GM12878 (cell line): ENCODE results near the gene IFNGR2. TPM values are rescaled to one million over a fixed set of nuclear protein-coding genes. Genes with fewer than 3 reads are reported as not detected.

ENCODE experiments used
- ATAC-seq: fragments of 200-7000 bp; cut with Tn5 transposase; 3 replicates; pipeline ENCODE4 v1.9.1; 2020; ENCODE audit warnings: mild to moderate bottlenecking, moderate library complexity
- BruUV-seq: library from RNA; stranded (reverse); fragments of 400-500 nt; replicated peaks from 2 replicates; lab custom pipeline; 2021; lab: Mats Ljungman, UMichigan
- CTCF ChIA-PET: fragments of 300-600 bp; sonication (Branson Sonifier 250); formaldehyde crosslinking; extraction: SDS; loops from one replicate; lab custom pipeline; 2021; ENCODE audit warnings: inconsistent platforms; lab: Yijun Ruan, JAX
- POLR2A ChIA-PET: fragments of 350-600 bp; formaldehyde crosslinking; extraction: SDS; loops from one replicate; lab custom pipeline; 2021; ENCODE audit warnings: inconsistent platforms; lab: Charles Lee
- RAD21 ChIA-PET: fragments of 300-600 bp; sonication (Branson Sonifier 250); formaldehyde crosslinking; loops from one replicate; lab custom pipeline; 2023; ENCODE audit warnings: antibody characterized with exemption; ENCODE audit not compliant: unreplicated experiment; lab: Charles Lee
- SMC1A ChIA-PET: fragments of 300-600 bp; sonication (Branson Sonifier 250); formaldehyde crosslinking; loops from one replicate; lab custom pipeline; 2023; ENCODE audit not compliant: unreplicated experiment, uncharacterized antibody; lab: Charles Lee
- DNase-seq: peaks from one replicate; pipeline ENCODE4 v3.0.0-alpha.2; 2011; ENCODE audit warnings: low read depth, low spot score
- FAIRE-seq: peaks from 3 replicates; lab custom pipeline; 2011; peaks lifted over from hg19 to GRCh38; lab: Jason Lieb, UNC
- H2AFZ ChIP-seq: 2 replicates; pipeline ENCODE4 v1.6.0; 2011; ENCODE audit warnings: low read depth, low read length, control low read depth; ENCODE audit not compliant: control insufficient read depth
- H3K27ac ChIP-seq: 2 replicates; pipeline ENCODE4 v1.5.1; 2011; ENCODE audit warnings: control low read depth; ENCODE audit not compliant: control insufficient read depth, insufficient read depth
- H3K27me3 ChIP-seq, 2 experiments: replicated peaks in 1 of 2; 2 replicates each; pipeline versions ENCODE4 v1.6.0 to v1.6.1; 2011; ENCODE audit warnings: low read length in 1 of 2; ENCODE audit not compliant: control insufficient read depth in 2 of 2, insufficient read depth in 2 of 2
- H3K36me3 ChIP-seq, 2 experiments: 2 replicates each; pipeline ENCODE4 v1.5.1; 2011; ENCODE audit warnings: low read length in 1 of 2; ENCODE audit not compliant: control insufficient read depth in 2 of 2, insufficient read depth in 2 of 2
- H3K4me1 ChIP-seq: 2 replicates; pipeline ENCODE4 v1.6.1; 2011; ENCODE audit warnings: mild to moderate bottlenecking, low read length, moderate library complexity, mixed read lengths; ENCODE audit not compliant: control insufficient read depth, insufficient read depth
- H3K4me2 ChIP-seq: 2 replicates; pipeline ENCODE4 v1.6.0; 2011; ENCODE audit warnings: control low read depth; ENCODE audit not compliant: control insufficient read depth, insufficient read depth
- H3K4me3 ChIP-seq: fragments of 200-600 bp; sonication (generic); 2 replicates; pipeline ENCODE4 v1.5.1; 2016
- H3K79me2 ChIP-seq: 2 replicates; pipeline ENCODE4 v1.6.0; 2011; ENCODE audit warnings: low read length; ENCODE audit not compliant: control insufficient read depth, insufficient read depth
- H3K9ac ChIP-seq: 2 replicates; pipeline ENCODE4 v1.8.0; 2011; ENCODE audit warnings: low read length, control low read depth, mixed read lengths; ENCODE audit not compliant: control insufficient read depth, insufficient read depth
- H3K9me3 ChIP-seq: replicated peaks from 3 replicates; pipeline ENCODE4 v1.5.1; 2011; ENCODE audit warnings: mild to moderate bottlenecking, low read length; ENCODE audit not compliant: control insufficient read depth, insufficient read depth
- H4K20me1 ChIP-seq: 2 replicates; pipeline ENCODE4 v1.6.0; 2011; ENCODE audit not compliant: control insufficient read depth, insufficient read depth
- CBFB ChIP-seq: IDR thresholded peaks from 2 replicates; pipeline ENCODE4 v1.6.1; 2016; ENCODE audit warnings: antibody characterized with exemption, low read depth
- E2F8 ChIP-seq: fragments of 450-650 bp; IDR thresholded peaks from 2 replicates; pipeline ENCODE4 v1.6.1; 2018; ENCODE audit warnings: mild to moderate bottlenecking, low read depth, moderate library complexity; ENCODE audit not compliant: partially characterized antibody
- ESRRA ChIP-seq: IDR thresholded peaks from 2 replicates; pipeline ENCODE4 v1.6.1; 2012; ENCODE audit warnings: mild to moderate bottlenecking, low read length, improper control_type of control experiment
- JUNB ChIP-seq: IDR thresholded peaks from 2 replicates; pipeline ENCODE4 v1.6.1; 2016; ENCODE audit warnings: antibody characterized with exemption, mild to moderate bottlenecking
- MYB ChIP-seq: fragments of 150-350 bp; IDR thresholded peaks from 2 replicates; pipeline ENCODE4 v1.6.1; 2014; ENCODE audit warnings: mild to moderate bottlenecking, low read depth, low read length, borderline replicate concordance
- NR2F1 ChIP-seq: fragments of 450-650 bp; conservative IDR thresholded peaks from 2 replicates; pipeline ENCODE4 v1.6.1; 2017; ENCODE audit warnings: mild to moderate bottlenecking
- RBBP5 ChIP-seq: fragments of 200-600 bp; sonication (generic); conservative IDR thresholded peaks from 2 replicates; pipeline ENCODE4 v1.6.1; 2016
- YBX1 ChIP-seq: fragments of 450-650 bp; IDR thresholded peaks from 2 replicates; pipeline ENCODE4 v1.6.1; 2016; ENCODE audit warnings: antibody characterized with exemption
- ZBTB11 ChIP-seq: fragments of 450-650 bp; formaldehyde crosslinking; IDR thresholded peaks from 2 replicates; pipeline ENCODE4 v1.5.0; 2022; ENCODE audit warnings: mild to moderate bottlenecking, missing genetic modification characterization
- ZBTB4 ChIP-seq: fragments of 450-650 bp; formaldehyde crosslinking; IDR thresholded peaks from 2 replicates; pipeline ENCODE4 v1.4.0; 2022; ENCODE audit warnings: mild to moderate bottlenecking, moderate library complexity
- WGBS: methylation state at CpG from one replicate; pipeline ENCODE4 v1.1.6; 2016; ENCODE audit warnings: low lambda C conversion rate; ENCODE audit not compliant: insufficient replicate concordance, insufficient coverage; ENCODE audit errors: missing lambda C conversion rate; 5-methylcytosine and 5-hydroxymethylcytosine counted together
- in situ Hi-C: fragments of 300-500 bp; cut with MboI; formaldehyde crosslinking; loops from 9 replicates; pipeline ENCODE4 v1.14.3; 2018; ENCODE audit warnings: mixed read lengths
- intact Hi-C: fragments of 100-400 bp; cut with micrococcal nuclease; formaldehyde crosslinking; loops from one replicate; pipeline ENCODE4 v1.14.2; 2022; ENCODE audit not compliant: unreplicated experiment
- polyA plus RNA-seq, 11 experiments: library from polyadenylated mRNA; depleted of rRNA in 4 of 11; unstranded in 6 of 11; stranded (reverse) in 5 of 11; fragments of >200 nt; fragmentation: Nextera tagmentation in 4 of 11; fragmentation: Illumina TruSeq in 1 of 11; extraction: Ambion mirVana in 4 of 11; extraction: Trizol in 1 of 11; gene quantifications; 1 replicate in 1 of 11; 2 replicates in 10 of 11; pipeline versions ENCODE4 v1.2.1 to v1.2.3, GENCODE V29; 2011 to 2016; ENCODE audit warnings: inconsistent platforms in 2 of 11, missing spikeins in 2 of 11, low read depth in 1 of 11
- total RNA-seq, 4 experiments: library from RNA; depleted of rRNA in 3 of 4; stranded (reverse); fragments of >200 nt in 3 of 4; fragmentation: Illumina TruSeq in 1 of 4; extraction: Trizol in 1 of 4; gene quantifications; 2 replicates each; pipeline versions ENCODE4 v1.2.1 to v1.2.3, GENCODE V29; 2013 to 2021
- TF ChIP-seq, protein P1 (sequence below): IDR thresholded peaks from 2 replicates; pipeline ENCODE4 v1.6.1; 2012; ENCODE audit warnings: low read depth, low read length, improper control_type of control experiment

IFNGR2 gene
- total and polyA plus RNA-seq, 10 of the 15 experiments (the other 5 are each of a cell fraction or from before 2014, with no cell fraction given), result 23.6 to 98.8 (median 77.0) TPM

DNA sequence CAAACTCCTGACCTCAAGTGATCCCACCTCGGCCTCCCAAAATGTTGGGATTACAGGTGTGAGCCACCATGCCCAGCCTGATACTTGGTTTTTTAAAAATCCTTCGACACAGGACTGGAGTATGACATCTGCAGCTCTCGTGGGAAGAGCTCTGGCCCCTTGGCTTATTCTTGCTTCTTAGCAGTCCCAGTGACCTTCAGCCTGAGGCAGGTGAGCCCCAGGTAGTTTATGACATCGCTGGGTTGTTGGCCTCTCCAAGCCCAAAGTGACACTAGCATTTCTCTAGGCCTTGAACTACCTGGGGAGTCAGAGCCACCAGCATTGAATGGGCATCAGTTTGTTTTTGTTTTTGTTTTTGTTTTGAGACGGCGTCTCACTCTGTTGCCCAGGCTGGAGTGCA, 15.9 kb upstream of the IFNGR2 start:
- DNase-seq (no peak), ATAC-seq (no peak), FAIRE-seq (no peak)
- H3K36me3 ChIP-seq, result no peaks in the 10 kb centered on the region
- no peaks in the 10 kb centered on the region; the same call in 2 of the 3 replicates for H3K9me3 ChIP-seq
- H3K4me2 ChIP-seq, result no peak overlapping the region
- H3K4me3 ChIP-seq, result no peak overlapping the region
- no peak overlapping the region for H2AFZ ChIP-seq
- intact Hi-C loops, result no loop called here
- POLR2A ChIA-PET, result interaction anchor here (0.6 to 4.1 kb wide), 3 partner anchors 15 to 26 kb away, joined by 3 to 36 read pairs (median 7); no protein-coding TSS in a partner anchor
- TF ChIP-seq YBX1 (no peak), ESRRA (no peak), ZBTB11 (no peak), E2F8 (no peak), MYB (no peak), ZBTB4 (CRISPR knock-in tag) (no peak), CBFB (no peak), RBBP5 (no peak), NR2F1 (no peak), JUNB (no peak)
- TF ChIP-seq, protein P1, sequence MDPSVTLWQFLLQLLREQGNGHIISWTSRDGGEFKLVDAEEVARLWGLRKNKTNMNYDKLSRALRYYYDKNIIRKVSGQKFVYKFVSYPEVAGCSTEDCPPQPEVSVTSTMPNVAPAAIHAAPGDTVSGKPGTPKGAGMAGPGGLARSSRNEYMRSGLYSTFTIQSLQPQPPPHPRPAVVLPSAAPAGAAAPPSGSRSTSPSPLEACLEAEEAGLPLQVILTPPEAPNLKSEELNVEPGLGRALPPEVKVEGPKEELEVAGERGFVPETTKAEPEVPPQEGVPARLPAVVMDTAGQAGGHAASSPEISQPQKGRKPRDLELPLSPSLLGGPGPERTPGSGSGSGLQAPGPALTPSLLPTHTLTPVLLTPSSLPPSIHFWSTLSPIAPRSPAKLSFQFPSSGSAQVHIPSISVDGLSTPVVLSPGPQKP, result no peak
- H3K79me2 ChIP-seq, result no peaks in the 10 kb centered on the region
- in situ Hi-C loops, result no loop called here
- peaks cover 26% of the 10 kb centered on the region for H3K4me1 ChIP-seq
- no peak overlapping the region for H3K9ac ChIP-seq
- no peaks in the 10 kb centered on the region for H3K27me3 ChIP-seq
- BruUV-seq, result no TSS peak
- H3K27ac ChIP-seq, result no peak overlapping the region
- no peaks in the 10 kb centered on the region for H4K20me1 ChIP-seq
- CTCF ChIA-PET, result interaction anchor here (0.9 to 3.7 kb wide), 8 partner anchors 8 to 190 kb away, joined by 3 to 21 read pairs (median 4); no protein-coding TSS in a partner anchor
- SMC1A ChIA-PET, result interaction anchor here (0.8 to 6.8 kb wide), 9 partner anchors 9 to 191 kb away, joined by 3 to 72 read pairs (median 5); partner anchors contain the start of gene IFNAR1
- WGBS, result 86% methylated on average over 6 of the region's 6 CpGs
- RAD21 ChIA-PET, result interaction anchor here (4.0 to 13.8 kb wide), 2 partner anchors 48 to 56 kb away, joined by 28 to 148 read pairs; no protein-coding TSS in a partner anchor
